Measurements from ENCODE around the gene LRRC31.

The LRRC31 gene

GRCh38 chr3:169861871-169862270, 7.9 kb downstream of the LRRC31 start:
- no peak for DNase-seq

- DNase-seq, result no peak
These were observed 11.9 kb downstream of the LRRC31 start for GRCh38 chr3:169857811-169858210.

GRCh38 chr3:169855514-169855913, 14.2 kb downstream of the LRRC31 start:
- DNase-seq, result no peak

- no peak for DNase-seq
These were observed 19.1 kb downstream of the LRRC31 start for GRCh38 chr3:169850618-169851017.

GRCh38 chr3:169848741-169849140, 21.0 kb downstream of the LRRC31 start:
- no peak for DNase-seq

GRCh38 chr3:169847896-169848295, 21.8 kb downstream of the LRRC31 start:
- DNase-seq, result no peak

- no peak for DNase-seq
These were observed 23.1 kb downstream of the LRRC31 start for GRCh38 chr3:169846458-169847193.

GRCh38 chr3:169842960-169843359, 26.8 kb downstream of the LRRC31 start:
- no peak for DNase-seq

- no peak for DNase-seq
These were observed 28.6 kb downstream of the LRRC31 start for GRCh38 chr3:169841171-169841570.

GRCh38 chr3:169838511-169839030, 31.2 kb downstream of the LRRC31 start:
- DNase-seq, result no peak

- no peak for DNase-seq
These were observed 32.8 kb downstream of the LRRC31 start for GRCh38 chr3:169836942-169837275.

GRCh38 chr3:169836078-169836941, 33.4 kb downstream of the LRRC31 start:
- DNase-seq, result no peak

- no peak for DNase-seq
These were observed 34.2 kb downstream of the LRRC31 start for GRCh38 chr3:169835533-169835932.

- no peak for DNase-seq
These were observed 42.0 kb downstream of the LRRC31 start for GRCh38 chr3:169827712-169828111.

- DNase-seq, result no peak
These were observed 44.4 kb downstream of the LRRC31 start for GRCh38 chr3:169825316-169825715.

- no peak for DNase-seq
These were observed 46.8 kb downstream of the LRRC31 start for GRCh38 chr3:169822983-169823382.

- no peak for DNase-seq
These were observed 47.2 kb downstream of the LRRC31 start for GRCh38 chr3:169822540-169822939.

GRCh38 chr3:169822091-169822490, 47.6 kb downstream of the LRRC31 start:
- DNase-seq, result no peak

- no peak for DNase-seq
These were observed 51.4 kb downstream of the LRRC31 start for GRCh38 chr3:169818316-169818715.

- DNase-seq, result no peak
These were observed 54.1 kb downstream of the LRRC31 start for GRCh38 chr3:169815590-169816150.

GRCh38 chr3:169813757-169814517, 55.8 kb downstream of the LRRC31 start:
- no peak for DNase-seq

GRCh38 chr3:169813278-169813677, 56.5 kb downstream of the LRRC31 start:
- DNase-seq, result no peak

Measured in KG1 (cell line).